IMR-90 (cell line): ENCODE data around the gene ASB6. TPM values are rescaled to one million over a fixed set of nuclear protein-coding genes. Genes with fewer than 3 reads are reported as not detected.
A peak's percentile ranks its signal among the peaks of the same experiment; 100 is the strongest.

ENCODE experiments used
- ATAC-seq: fragments of 200-7000 bp; cut with Tn5 transposase; 2 replicates; pipeline ENCODE4 v1.9.1; 2020; ENCODE audit warnings: low read depth, mild to moderate bottlenecking, moderate library complexity
- BruUV-seq: library from RNA; stranded (reverse); fragments of 400-500 nt; replicated peaks from 2 replicates; lab custom pipeline; 2021; lab: Mats Ljungman, UMichigan
- CTCF ChIA-PET: fragments of 300-600 bp; formaldehyde crosslinking; extraction: SDS; loops from one replicate; lab custom pipeline; 2021; ENCODE audit warnings: antibody characterized with exemption; lab: Yijun Ruan, JAX
- POLR2A ChIA-PET: fragments of 300-600 bp; sonication (Branson Sonifier 250); formaldehyde crosslinking; loops from one replicate; lab custom pipeline; 2022; ENCODE audit warnings: antibody characterized with exemption; ENCODE audit not compliant: unreplicated experiment; lab: Charles Lee
- DNase-seq: peaks from one replicate; pipeline ENCODE4 v3.0.0; 2013
- H2AFZ ChIP-seq: replicated peaks from 2 replicates; pipeline ENCODE3; 2013; ENCODE audit warnings: low read length, mild to moderate bottlenecking; ENCODE audit not compliant: poor library complexity
- H2AK5ac ChIP-seq: 2 replicates; pipeline ENCODE4 v1.6.1; 2013; ENCODE audit warnings: low read depth, low read length, inconsistent platforms
- H2AK9ac ChIP-seq: replicated peaks from 2 replicates; pipeline ENCODE3; 2013; ENCODE audit warnings: mild to moderate bottlenecking, low read depth, low read length, moderate library complexity; ENCODE audit not compliant: poor library complexity
- H2BK120ac ChIP-seq: 2 replicates; pipeline ENCODE4 v1.6.1; 2013; ENCODE audit warnings: low read depth, low read length, inconsistent platforms
- H2BK15ac ChIP-seq: 3 replicates; pipeline ENCODE4 v1.6.1; 2013; ENCODE audit warnings: low read depth, low read length, inconsistent platforms
- H2BK20ac ChIP-seq: 2 replicates; pipeline ENCODE4 v1.6.1; 2013; ENCODE audit warnings: low read depth, mild to moderate bottlenecking, inconsistent platforms, low read length, moderate library complexity
- H2BK5ac ChIP-seq: 2 replicates; pipeline ENCODE4 v1.6.1; 2013; ENCODE audit warnings: mild to moderate bottlenecking, low read depth, low read length, inconsistent platforms; ENCODE audit not compliant: poor library complexity, severe bottlenecking
- H3K14ac ChIP-seq: replicated peaks from 2 replicates; pipeline ENCODE4 v1.6.1; 2013; ENCODE audit warnings: low read depth, low read length, inconsistent platforms
- H3K18ac ChIP-seq: 2 replicates; pipeline ENCODE4 v1.6.1; 2013; ENCODE audit warnings: low read depth, low read length, control low read depth
- H3K23ac ChIP-seq: 2 replicates; pipeline ENCODE4 v1.6.1; 2013; ENCODE audit warnings: low read depth, low read length, inconsistent platforms
- H3K27ac ChIP-seq: 2 replicates; pipeline ENCODE4 v1.5.1; 2013; ENCODE audit warnings: mild to moderate bottlenecking, control low read depth, low read length; ENCODE audit not compliant: insufficient read depth
- H3K27me3 ChIP-seq: 2 replicates; pipeline ENCODE4 v1.6.1; 2013; ENCODE audit warnings: low read length; ENCODE audit not compliant: control insufficient read depth, insufficient read depth
- H3K36me3 ChIP-seq: 2 replicates; pipeline ENCODE4 v1.6.1; 2013; ENCODE audit warnings: low read length, mixed read lengths; ENCODE audit not compliant: control insufficient read depth, insufficient read depth
- H3K4ac ChIP-seq: 2 replicates; pipeline ENCODE4 v1.6.1; 2013; ENCODE audit warnings: low read depth, low read length, inconsistent platforms
- H3K4me1 ChIP-seq: 2 replicates; pipeline ENCODE4 v1.6.1; 2013; ENCODE audit warnings: low read length, mixed read lengths; ENCODE audit not compliant: control insufficient read depth, insufficient read depth
- H3K4me2 ChIP-seq: 2 replicates; pipeline ENCODE4 v1.6.1; 2013; ENCODE audit warnings: low read depth, mild to moderate bottlenecking, control low read depth, low read length, moderate library complexity
- H3K4me3 ChIP-seq: 2 replicates; pipeline ENCODE4 v1.5.1; 2013; ENCODE audit warnings: low read depth, mild to moderate bottlenecking, control low read depth, low read length, moderate library complexity; ENCODE audit not compliant: insufficient read depth
- H3K56ac ChIP-seq: 2 replicates; pipeline ENCODE4 v1.6.1; 2013; ENCODE audit warnings: low read length, inconsistent platforms; ENCODE audit not compliant: insufficient read depth; ENCODE audit errors: extremely low read depth
- H3K79me1 ChIP-seq, 2 experiments: 2 replicates each; pipeline ENCODE4 v1.6.1; 2013; ENCODE audit warnings: low read length in 2 of 2, inconsistent platforms in 1 of 2, low read depth in 1 of 2
- H3K9ac ChIP-seq: 2 replicates; pipeline ENCODE4 v1.6.1; 2013; ENCODE audit warnings: low read depth, low read length, control low read depth
- H3K9me1 ChIP-seq: 2 replicates; pipeline ENCODE4 v1.6.1; 2013; ENCODE audit warnings: low read length, inconsistent platforms; ENCODE audit not compliant: insufficient read depth
- H3K9me3 ChIP-seq: 2 replicates; pipeline ENCODE4 v1.6.1; 2013; ENCODE audit warnings: low read length; ENCODE audit not compliant: control insufficient read depth, insufficient read depth
- H4K20me1 ChIP-seq: 2 replicates; pipeline ENCODE4 v1.6.1; 2013; ENCODE audit warnings: low read length, inconsistent platforms; ENCODE audit not compliant: insufficient read depth
- H4K5ac ChIP-seq: 2 replicates; pipeline ENCODE4 v1.6.1; 2013; ENCODE audit warnings: mild to moderate bottlenecking, low read depth, low read length, control low read depth
- H4K8ac ChIP-seq, 2 experiments: 2 replicates each; pipeline ENCODE4 v1.6.1; 2013; ENCODE audit warnings: low read depth in 2 of 2, low read length in 2 of 2, control low read depth in 1 of 2, inconsistent platforms in 1 of 2
- H4K91ac ChIP-seq: 2 replicates; pipeline ENCODE4 v1.6.1; 2013; ENCODE audit warnings: low read depth, low read length, inconsistent platforms; ENCODE audit not compliant: insufficient read depth
- CEBPB ChIP-seq: IDR thresholded peaks from 2 replicates; pipeline ENCODE4 v1.6.1; 2012; ENCODE audit warnings: low read depth, low read length, improper control_type of control experiment
- WGBS, 2 experiments: methylation state at CpG; one replicate each; pipeline versions ENCODE4 v1.1.5 to v1.1.7; 2013; ENCODE audit warnings: missing lambda C conversion rate in 2 of 2; ENCODE audit not compliant: insufficient read length in 1 of 2; ENCODE audit errors: extremely low coverage in 2 of 2; 5-methylcytosine and 5-hydroxymethylcytosine counted together
- dilution Hi-C: fragments of 300-500 bp; cut with HindIII; formaldehyde crosslinking; loops from one replicate; pipeline ENCODE4 v1.14.3; 2018; ENCODE audit warnings: low sequenced_read_pairs; ENCODE audit not compliant: unreplicated experiment
- in situ Hi-C: fragments of 300-500 bp; cut with MboI; formaldehyde crosslinking; loops from 3 replicates; pipeline ENCODE4 v1.14.3; 2019; ENCODE audit warnings: low sequenced_read_pairs, inconsistent platforms, mixed read lengths
- intact Hi-C: fragments of 100-400 bp; cut with micrococcal nuclease; formaldehyde crosslinking; loops from 2 replicates; pipeline ENCODE4 v1.10.0; 2022
- polyA plus RNA-seq, 3 experiments: library from polyadenylated mRNA; depleted of rRNA; stranded (reverse); fragments of >200 nt; gene quantifications; 2 replicates each; pipeline ENCODE4 v1.2.3, GENCODE V29; 2012; ENCODE audit warnings: low replicate concordance in 1 of 3
- total RNA-seq: library from RNA; depleted of rRNA; stranded (reverse); fragments of >200 nt; gene quantifications from 2 replicates; pipeline ENCODE4 v1.2.3, GENCODE V29; 2012

Gene ASB6
- total and polyA plus RNA-seq, 2 of the 4 experiments (the other 2 are of a cell fraction): 9.7 to 28.9 TPM

DNA sequence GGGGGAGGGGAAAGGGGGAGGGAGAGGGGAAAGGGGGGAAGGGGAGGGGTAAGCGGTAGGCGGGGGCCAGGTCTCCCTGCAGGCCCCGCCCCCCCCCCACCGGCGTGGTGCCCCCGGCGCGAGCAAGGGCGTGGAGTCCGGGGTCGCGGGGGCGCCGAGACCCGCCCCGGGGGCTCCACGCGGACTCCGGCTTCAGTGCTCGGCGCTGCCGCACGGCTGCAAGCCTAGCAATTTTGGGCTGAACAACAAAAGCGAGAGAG, 31.8 kb downstream of the ASB6 start:
- H3K36me3 ChIP-seq: no peaks in the 10 kb centered on the region
- no peaks in the 10 kb centered on the region for H4K20me1 ChIP-seq
- peaks cover 0 to 9% of the 10 kb centered on the region in 2 experiments; a peak in 2 of 4 replicates for H3K79me1 ChIP-seq
- peak overlapping the region; percentile 88 for H2BK120ac ChIP-seq
- peak overlapping the region; percentile 82 for H3K27ac ChIP-seq
- intact Hi-C loops: loop anchor here (1.0 to 5.0 kb wide), 4 partner anchors 121 to 603 kb away; no protein-coding TSS in a partner anchor
- peak overlapping the region; percentile 59 for H3K14ac ChIP-seq
- no peaks in the 10 kb centered on the region for H3K9me1 ChIP-seq
- peak overlapping the region; percentile 70 for H3K4me3 ChIP-seq
- BruUV-seq: no TSS peak
- H3K4ac ChIP-seq: peak overlapping the region; percentile 82
- peak overlapping the region; percentile 81; the same call in 1 of the 2 replicates for H4K91ac ChIP-seq
- ChIA-PET POLR2A (no interaction called here), CTCF (no interaction called here)
- TF ChIP-seq CEBPB: no peak
- H3K9me3 ChIP-seq: no peaks in the 10 kb centered on the region
- H2BK15ac ChIP-seq: peak overlapping the region; percentile 99; the same call in 1 of the 3 replicates
- DNase-seq (no peak), ATAC-seq (no peak; the same call in 1 of the 2 replicates)
- H3K56ac ChIP-seq: 0 out of 2 replicates have a peak overlapping the region, but pooled peaks have one; percentile 21
- peak overlapping the region; percentile 99 for H2AK9ac ChIP-seq
- H4K5ac ChIP-seq: peak overlapping the region; percentile 52; the same call in 1 of the 2 replicates
- no peaks in the 10 kb centered on the region for H3K27me3 ChIP-seq
- H3K4me1 ChIP-seq: peaks cover 16% of the 10 kb centered on the region
- H2BK20ac ChIP-seq: no peak overlapping the region
- peak overlapping the region; percentile 59 to 100; a peak in 2 of 4 replicates for H4K8ac ChIP-seq
- no CpG with 5 or more reads among the region's 24 CpGs for WGBS, 2 experiments
- peak overlapping the region; percentile 85 for H2BK5ac ChIP-seq
- peak overlapping the region; percentile 81 for H3K9ac ChIP-seq
- peak overlapping the region; percentile 83 for H3K4me2 ChIP-seq
- H3K23ac ChIP-seq: no peak overlapping the region
- H2AK5ac ChIP-seq: peak overlapping the region; percentile 62; the same call in 1 of the 2 replicates
- in situ Hi-C loops: no loop called here
- dilution Hi-C loops: no loop called here
- peak overlapping the region; percentile 97 for H2AFZ ChIP-seq
- H3K18ac ChIP-seq: 0 out of 2 replicates have a peak overlapping the region, but pooled peaks have one; percentile 6
